DOHH2 (cell line): ENCODE data around the gene TCEAL8.

ENCODE experiments used
- CTCF ChIP-seq: fragments of 200-600 bp; sonication (generic); IDR thresholded peaks from one replicate; pipeline ENCODE4 v1.5.1; 2014; ENCODE audit warnings: antibody characterized with exemption, mild to moderate bottlenecking, low read depth, low read length; ENCODE audit not compliant: poor library complexity, severe bottlenecking
- EZH2phosphoT487 ChIP-seq: fragments of 200-600 bp; sonication (generic); IDR thresholded peaks from 2 replicates; pipeline ENCODE4 v1.6.1; 2017; ENCODE audit warnings: borderline replicate concordance, mild to moderate bottlenecking, antibody characterized with exemption, low read length, moderate library complexity, mixed read lengths

GRCh38 chrX:103215425-103215991, 39.4 kb downstream of the TCEAL8 start:
- TF ChIP-seq CTCF (no peak), EZH2phosphoT487 (no peak)
